ENCODE measurements around the gene TCEANC. TPM values are rescaled to one million over a fixed set of nuclear protein-coding genes. Genes with fewer than 3 reads are reported as not detected.

TCEANC gene
- polyA plus RNA-seq, 5 donors: 5.3 to 7.7 (median 6.9) TPM

DNA sequence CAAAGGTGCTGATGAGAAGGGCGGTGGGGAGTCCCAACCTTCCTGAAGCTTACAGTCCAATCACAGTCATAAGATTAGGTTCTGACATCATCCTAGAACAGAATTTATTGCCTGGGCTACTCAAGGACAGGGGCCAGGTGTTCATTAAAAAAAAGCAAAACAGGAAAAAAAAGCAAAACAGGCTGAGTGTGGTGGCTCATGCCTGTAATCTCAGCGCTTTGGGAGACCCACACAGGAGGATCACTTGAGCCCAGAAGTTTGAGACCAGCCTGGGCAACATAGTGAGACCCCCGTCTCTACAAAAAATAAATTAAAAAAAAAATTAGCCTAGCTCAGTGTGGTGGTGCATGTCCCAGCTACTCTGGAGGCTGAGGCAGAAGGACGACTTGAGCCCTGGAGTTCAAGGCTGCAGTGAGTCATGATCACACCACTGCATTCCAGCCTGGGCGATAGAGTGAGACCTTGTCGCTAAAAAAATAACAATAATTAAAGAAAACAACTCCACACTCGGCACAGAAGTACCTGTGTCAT is 39.0 kb downstream of the TCEANC start:
- no peak for DNase-seq

DNA sequence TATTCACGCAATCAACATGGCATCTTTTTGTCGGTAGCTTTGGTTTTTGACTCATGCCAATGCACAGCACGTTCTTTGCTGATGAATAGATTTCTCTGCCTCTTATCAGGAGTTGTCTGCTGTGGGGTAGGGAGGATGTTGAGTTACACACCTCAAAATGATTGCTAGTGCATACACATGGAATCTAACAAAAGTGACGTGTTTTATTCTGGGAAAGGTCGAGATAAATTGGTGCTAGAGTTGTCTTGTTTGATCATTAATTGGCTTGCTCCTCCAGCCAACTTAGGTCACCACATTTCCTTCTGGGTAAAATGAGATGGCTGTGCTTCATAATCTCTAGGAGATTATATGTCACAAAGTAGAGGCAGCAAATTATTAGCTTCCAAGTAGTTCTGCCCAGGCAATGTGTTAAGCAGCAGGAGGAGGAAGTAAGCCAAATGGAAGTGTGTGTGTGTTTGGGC is 39.9 kb downstream of the TCEANC start:
- no peak for DNase-seq

DNA sequence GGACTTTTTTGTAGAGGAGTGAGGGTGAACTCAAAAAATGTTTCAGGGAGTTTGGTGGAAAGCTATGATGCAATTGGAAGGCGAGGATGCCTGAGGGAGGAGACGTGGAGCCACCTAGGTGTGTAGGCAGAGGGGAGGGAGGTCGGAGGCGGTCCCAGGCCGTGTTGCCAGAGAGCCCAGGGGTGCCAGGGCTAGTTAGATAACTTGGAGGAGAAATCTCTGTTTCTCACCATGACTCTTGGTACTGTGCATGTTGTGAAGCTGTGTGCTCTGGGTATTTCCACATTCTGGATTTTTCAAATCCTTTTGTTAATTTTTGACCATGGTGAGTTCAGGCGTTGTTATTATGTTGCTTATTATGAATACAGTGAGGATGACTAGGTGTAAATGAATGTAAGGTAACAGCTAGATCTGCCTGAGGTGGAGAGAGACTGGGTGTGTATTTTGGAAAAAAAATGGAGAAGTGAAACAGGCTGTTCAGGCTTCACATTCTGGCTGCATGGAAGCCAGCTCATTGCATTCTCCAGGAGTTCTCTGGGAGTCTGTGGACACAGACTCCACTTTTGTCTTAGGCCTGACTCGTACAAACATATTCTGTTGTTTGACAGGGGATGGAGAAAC is 40.5 kb downstream of the TCEANC start:
- DNase-seq: no peak

DNA sequence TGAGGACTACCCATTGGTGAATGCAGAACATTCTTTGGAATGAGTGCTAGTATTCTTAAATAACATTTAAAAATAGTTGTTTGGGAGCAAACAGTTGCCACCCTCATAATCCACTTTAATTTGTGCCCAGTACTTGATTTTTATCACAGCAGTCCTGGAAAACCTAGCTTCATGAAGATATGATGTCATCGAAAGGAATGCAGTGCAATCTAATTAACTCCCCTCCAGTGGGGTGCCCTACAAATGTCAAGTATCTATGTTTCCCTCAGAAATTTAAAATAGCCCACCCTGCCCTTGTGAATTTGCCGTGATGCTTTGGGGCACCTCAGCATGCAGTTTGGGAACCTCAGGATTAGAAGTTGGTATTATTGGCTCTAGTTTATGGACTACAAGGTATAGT is 41.4 kb downstream of the TCEANC start:
- DNase-seq: no peak

DNA sequence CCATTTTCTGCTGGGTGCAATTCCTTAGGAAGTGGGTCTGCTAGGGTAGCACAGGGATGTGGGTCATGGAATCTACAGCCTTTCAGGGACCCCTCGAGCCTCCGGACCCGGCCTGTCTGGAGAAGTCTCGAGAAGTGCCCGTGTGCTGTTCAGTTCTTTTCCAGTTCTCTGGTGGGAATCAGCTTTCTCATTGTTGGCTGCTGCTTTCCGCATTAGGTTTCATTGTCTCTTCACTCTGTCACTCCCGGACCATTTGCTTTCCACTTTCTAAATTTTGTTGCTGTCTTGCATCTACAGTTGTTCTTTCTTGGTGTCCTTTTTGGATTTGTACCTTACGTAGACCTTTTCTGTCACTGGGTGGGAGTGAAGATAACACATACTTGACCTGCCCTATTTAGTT is 42.0 kb downstream of the TCEANC start:
- DNase-seq: no peak

DNA sequence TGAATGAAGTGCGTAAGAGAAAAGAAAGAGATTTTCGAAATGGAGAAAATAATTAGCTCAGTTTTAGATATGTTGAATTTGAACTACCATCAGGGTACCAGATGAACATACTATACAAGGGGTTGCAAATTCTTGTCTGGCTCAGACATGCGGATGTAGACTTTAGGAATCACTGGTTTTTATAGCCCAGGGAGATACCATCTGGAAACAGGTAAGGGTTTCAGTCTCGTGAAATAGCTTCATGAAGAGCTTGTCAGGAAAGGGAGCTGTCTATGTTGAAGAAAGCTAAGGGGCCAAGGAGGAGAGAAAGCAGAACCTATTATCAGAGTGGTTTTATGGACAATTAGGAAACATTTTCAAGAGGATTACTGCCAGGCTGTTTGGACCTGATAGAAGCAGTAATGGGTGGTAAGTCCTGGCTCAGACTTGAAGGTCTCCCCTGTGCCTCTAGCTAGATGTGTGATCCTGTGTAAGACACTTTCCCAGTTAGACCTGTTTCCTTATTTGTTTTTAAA is 42.7 kb downstream of the TCEANC start:
- no peak for DNase-seq

DNA sequence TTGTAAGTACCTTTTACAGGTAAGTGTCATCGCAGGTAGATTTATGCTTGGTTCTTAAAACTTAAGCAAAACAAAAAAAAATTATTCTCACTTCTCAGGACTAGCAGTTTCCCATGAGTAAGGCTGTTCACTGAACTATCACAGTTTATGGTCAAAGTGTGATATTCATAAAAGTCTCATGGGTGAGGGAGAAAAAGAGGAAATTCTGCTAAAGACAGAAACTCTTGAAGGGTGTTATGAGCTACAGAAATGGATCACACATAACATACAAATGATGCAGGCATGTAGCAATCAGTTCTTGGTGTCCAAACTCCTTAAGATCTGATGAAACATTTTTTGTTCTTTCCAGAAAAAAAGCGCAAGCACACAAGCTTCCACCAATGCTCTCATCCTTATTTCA is 44.5 kb downstream of the TCEANC start:
- DNase-seq: no peak

DNA sequence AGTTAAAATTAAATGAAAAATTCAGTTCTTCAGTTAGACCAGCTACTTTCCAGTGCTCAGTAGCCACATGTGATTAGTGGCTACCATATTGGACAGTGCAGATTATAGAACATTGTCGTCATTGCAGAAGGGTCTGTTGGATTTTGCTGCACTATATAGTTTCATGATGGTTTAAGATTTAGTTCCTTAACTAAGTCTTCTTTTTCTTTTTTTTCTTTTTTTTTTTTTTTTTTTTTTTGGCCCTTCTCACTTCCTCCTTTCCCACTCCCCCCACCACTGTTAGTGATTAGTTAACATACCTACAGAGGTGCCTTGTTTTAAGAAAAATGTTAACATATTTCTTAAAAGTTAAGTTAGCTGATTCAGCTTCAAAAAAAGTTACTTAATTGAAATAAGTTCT is 45.0 kb downstream of the TCEANC start:
- no peak for DNase-seq

DNA sequence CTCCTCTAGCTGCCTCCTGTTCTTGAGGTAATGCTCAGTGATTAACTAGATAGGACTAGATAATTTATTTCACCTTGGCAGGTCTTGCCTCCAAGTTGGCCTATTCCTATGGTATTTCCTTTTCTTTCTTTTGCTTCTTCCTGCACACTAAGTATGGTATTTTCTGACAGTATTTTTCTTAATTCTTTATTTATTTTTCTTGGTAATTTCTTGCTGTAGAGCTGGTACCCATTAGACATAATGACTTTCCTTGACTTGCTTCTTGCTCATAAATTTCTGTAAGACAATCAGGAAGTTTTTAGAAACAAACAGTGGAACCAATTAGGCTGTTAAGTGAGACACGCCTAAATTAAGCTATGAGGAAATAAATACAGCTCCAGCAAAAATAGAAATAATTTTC is 45.5 kb downstream of the TCEANC start:
- no peak for DNase-seq

DNA sequence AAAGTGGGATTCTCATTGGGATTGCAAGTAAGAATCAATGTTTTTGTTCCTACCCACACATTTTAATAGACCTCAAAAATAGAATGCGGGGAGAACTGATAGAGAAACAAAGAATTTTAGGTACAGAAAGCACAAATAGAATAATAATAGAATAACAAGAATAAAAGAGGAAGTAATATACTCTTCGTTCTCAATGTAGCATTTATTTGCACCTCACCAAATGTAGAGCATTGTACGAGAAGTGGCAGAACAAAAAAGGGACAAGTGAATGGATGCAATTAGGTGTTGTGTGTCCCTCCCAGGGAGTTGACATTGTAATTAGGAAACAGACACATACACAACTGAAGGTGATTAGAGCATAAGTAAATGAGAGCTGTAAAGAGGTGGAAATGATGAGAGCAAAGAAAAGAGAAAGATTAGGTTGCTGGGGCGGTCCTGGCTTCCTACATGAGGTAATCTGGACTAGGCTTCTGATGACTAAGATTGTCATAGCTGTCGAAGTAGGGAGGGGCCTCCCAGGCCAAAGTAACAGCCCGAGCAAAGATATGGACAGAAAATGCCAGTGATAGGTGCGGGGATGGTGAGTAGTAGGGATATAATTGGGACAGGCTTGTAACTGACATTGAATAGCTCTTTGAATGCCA is 46.4 kb downstream of the TCEANC start:
- DNase-seq: no peak

DNA sequence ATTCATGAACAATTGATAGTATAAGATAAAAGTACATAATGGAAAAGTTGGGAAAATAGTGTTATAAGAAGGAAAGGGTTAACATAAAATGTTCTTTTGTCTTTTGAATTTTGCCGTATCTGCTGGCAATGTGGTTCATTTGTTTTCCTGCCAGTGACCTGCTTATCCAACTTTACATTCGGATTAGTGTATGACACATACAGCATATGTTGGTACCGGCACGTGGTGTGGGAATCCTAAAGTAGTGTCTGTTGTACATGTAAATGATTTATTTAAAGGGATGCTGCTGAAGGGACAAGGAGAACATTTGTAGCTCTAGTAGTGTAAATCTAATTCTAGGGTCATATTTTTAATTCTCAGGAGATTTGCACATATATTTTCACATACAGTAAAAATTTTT is 47.4 kb downstream of the TCEANC start:
- DNase-seq: no peak

DNA sequence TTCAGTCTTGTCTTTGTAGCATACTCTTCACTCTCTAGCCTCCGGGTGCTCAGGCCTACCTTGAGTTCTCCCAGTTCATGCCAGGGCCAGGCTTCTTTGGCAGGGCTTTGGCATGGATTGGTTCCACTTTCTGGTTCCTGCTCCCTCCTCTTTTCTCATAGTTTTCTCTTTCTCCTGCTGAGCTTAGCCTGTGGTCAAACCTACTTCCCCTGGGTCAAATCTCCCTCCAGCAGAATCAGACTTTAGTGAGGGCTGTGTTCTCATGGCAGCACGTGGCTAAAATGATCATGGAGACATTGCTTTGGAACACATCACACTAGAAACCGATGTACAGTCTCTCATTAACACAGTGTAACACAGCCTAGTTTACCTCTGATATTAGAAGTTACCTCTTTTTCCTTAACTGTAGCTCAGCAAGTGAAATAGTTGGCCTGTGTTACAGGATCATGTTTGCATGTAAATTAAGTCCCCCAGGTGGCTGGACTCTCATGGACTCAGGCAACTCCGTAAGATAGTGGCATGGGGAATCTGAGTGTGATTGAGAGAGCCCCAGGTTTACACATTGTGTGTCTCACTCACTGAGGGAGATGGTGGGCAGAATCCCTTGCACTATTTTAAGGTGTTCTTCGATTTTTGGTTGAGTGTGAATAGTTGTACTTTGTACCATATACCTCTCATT is 49.3 kb downstream of the TCEANC start:
- DNase-seq: no peak

DNA sequence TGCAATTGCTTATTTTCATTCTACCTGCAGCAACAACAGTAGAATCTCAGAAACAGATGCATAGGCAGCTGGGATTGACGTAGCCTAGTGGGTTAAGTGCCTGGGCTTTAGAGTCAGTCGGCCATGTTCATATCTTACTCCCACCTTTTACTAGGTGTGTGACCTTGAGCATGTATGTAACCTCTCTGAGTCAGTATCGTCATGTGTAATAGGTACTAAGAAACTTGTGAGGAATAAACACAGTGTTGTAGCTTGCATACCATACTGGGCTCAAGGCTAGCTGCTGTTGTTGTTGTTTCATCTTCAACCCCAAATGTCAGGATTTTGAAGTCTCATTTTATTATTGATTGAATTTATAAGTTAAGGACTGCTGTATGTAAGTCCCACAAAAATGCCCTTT is 50.2 kb downstream of the TCEANC start:
- no peak for DNase-seq

DNA sequence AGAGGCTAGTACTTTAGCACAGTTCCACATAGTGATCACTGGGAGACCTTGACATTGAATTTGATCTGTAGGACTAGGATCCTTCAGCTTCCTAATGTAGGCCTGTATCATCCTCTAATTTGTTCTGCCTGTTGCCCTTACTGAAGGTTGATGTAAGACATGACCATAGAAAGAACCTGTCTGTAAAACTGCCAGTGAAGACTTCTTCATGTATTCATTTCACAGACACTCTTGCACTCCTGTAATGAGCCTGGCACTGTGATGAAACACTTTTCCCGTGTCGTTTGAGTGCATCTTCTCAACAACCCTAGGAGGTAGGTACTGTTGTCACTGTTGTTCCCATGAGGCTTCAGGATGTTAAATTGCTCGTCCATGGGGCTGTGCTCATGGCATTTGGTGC is 50.6 kb downstream of the TCEANC start:
- DNase-seq: no peak

DNA sequence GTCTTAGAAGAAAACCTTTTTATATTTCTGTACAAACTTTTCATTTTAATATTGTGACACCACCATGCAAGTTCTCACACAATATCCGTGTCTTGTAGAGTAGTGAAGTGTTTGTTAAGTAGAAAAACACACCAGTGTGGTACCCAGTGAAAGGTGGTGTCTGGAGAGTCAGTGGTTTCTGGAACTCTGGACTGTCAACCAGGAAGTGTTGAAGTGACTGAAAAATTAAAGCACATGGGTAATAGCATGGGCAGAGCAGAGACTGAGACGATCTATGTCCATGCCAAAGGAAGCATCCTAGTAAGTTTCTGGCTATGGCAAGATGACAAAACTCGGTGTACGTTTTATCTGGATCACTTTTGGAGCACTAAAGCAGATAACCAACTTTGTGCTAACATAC is 58.2 kb downstream of the TCEANC start:
- no peak for DNase-seq

Other genes with a start within 250 kb of the TCEANC start
- gene EGFL6, start 83.5 kb upstream of the TCEANC start, polyA plus RNA-seq (ENCODE audit: insufficient read depth in 1 of 5, insufficient read length in 5 of 5, low replicate concordance in 1 of 5): 10 to 100 TPM; 63.5 to 88.2 (median 72.6) TPM
- gene RAB9A, start 36.0 kb downstream of the TCEANC start, polyA plus RNA-seq (ENCODE audit: insufficient read depth in 1 of 5, insufficient read length in 5 of 5, low replicate concordance in 1 of 5): 10 to 100 TPM; 21.8 to 27.1 (median 22.7) TPM
- gene TRAPPC2, start 81.5 kb downstream of the TCEANC start, polyA plus RNA-seq (ENCODE audit: insufficient read depth in 1 of 5, insufficient read length in 5 of 5, low replicate concordance in 1 of 5): 10 to 100 TPM; 17.0 to 22.3 (median 17.8) TPM
- gene OFD1, start 81.6 kb downstream of the TCEANC start, polyA plus RNA-seq (ENCODE audit: insufficient read depth in 1 of 5, insufficient read length in 5 of 5, low replicate concordance in 1 of 5): 10 to 100 TPM; 50.4 to 80.4 (median 63.4) TPM
- 10 to 100 TPM; 23.0 to 37.5 (median 34.2) TPM for gene GPM6B, start 164.0 kb downstream of the TCEANC start, polyA plus RNA-seq (ENCODE audit: insufficient read depth in 1 of 5, insufficient read length in 5 of 5, low replicate concordance in 1 of 5)